HG03565 (cell line): ENCODE data around the gene DNAH14.
"Not testable (repeated sequence)": the region's sequence is repeated elsewhere in the genome, so short reads cannot be mapped to it uniquely, and the experiment has no call there.

Experiments used
- ATAC-seq: cut with Tn5 transposase; IDR thresholded peaks from one replicate; pipeline ENCODE4 v1.9.1; 2021; ENCODE audit warnings: mild to moderate bottlenecking, moderate library complexity; ENCODE audit not compliant: unreplicated experiment

Gene DNAH14

GRCh38 chr1:225335098-225335778 lies 405.8 kb downstream of the DNAH14 start:
- not testable (repeated sequence) for ATAC-seq

- ATAC-seq = no peak
Measured at GRCh38 chr1:225338545-225338944, 409.1 kb downstream of the DNAH14 start.

- no peak for ATAC-seq
Measured at GRCh38 chr1:225341642-225342041, 412.2 kb downstream of the DNAH14 start.

GRCh38 chr1:225342695-225343094 lies 413.2 kb downstream of the DNAH14 start:
- ATAC-seq = no peak

- ATAC-seq = no peak
Measured at GRCh38 chr1:225343618-225344017, 414.1 kb downstream of the DNAH14 start.

- no peak for ATAC-seq
Measured at GRCh38 chr1:225347123-225347683, 417.7 kb downstream of the DNAH14 start.

- no peak for ATAC-seq
Measured at GRCh38 chr1:225348400-225348799, 418.9 kb downstream of the DNAH14 start.

- ATAC-seq = no peak
Measured at GRCh38 chr1:225349826-225350225, 420.4 kb downstream of the DNAH14 start.

- no peak for ATAC-seq
Measured at GRCh38 chr1:225350872-225351271, 421.4 kb downstream of the DNAH14 start.

GRCh38 chr1:225354906-225355305 lies 425.4 kb downstream of the DNAH14 start:
- ATAC-seq = no peak

GRCh38 chr1:225355863-225356262 lies 426.4 kb downstream of the DNAH14 start:
- no peak for ATAC-seq

GRCh38 chr1:225360119-225360518 lies 430.6 kb downstream of the DNAH14 start:
- ATAC-seq = no peak

- no peak for ATAC-seq
Measured at GRCh38 chr1:225361176-225361575, 431.7 kb downstream of the DNAH14 start.

GRCh38 chr1:225362805-225363204 lies 433.3 kb downstream of the DNAH14 start:
- no peak for ATAC-seq

- ATAC-seq = no peak
Measured at GRCh38 chr1:225364439-225364838, 435.0 kb downstream of the DNAH14 start.

GRCh38 chr1:225366018-225366417 lies 436.5 kb downstream of the DNAH14 start:
- ATAC-seq = no peak

GRCh38 chr1:225366552-225366951 lies 437.1 kb downstream of the DNAH14 start:
- ATAC-seq = no peak

- no peak for ATAC-seq
Measured at GRCh38 chr1:225368036-225368552, 438.6 kb downstream of the DNAH14 start.

- ATAC-seq = no peak
Measured at GRCh38 chr1:225371366-225372010, 442.0 kb downstream of the DNAH14 start.

GRCh38 chr1:225373155-225373554 lies 443.7 kb downstream of the DNAH14 start:
- no peak for ATAC-seq

- no peak for ATAC-seq
Measured at GRCh38 chr1:225374996-225375395, 445.5 kb downstream of the DNAH14 start.

- no peak for ATAC-seq
Measured at GRCh38 chr1:225378880-225379279, 449.4 kb downstream of the DNAH14 start.
